Measurements from ENCODE around the gene PRM1. TPM values are rescaled to one million over a fixed set of nuclear protein-coding genes. Genes with fewer than 3 reads are reported as not detected.

PRM1 gene
- total RNA-seq, 1 donor from 2014 or later: not detected

DNA sequence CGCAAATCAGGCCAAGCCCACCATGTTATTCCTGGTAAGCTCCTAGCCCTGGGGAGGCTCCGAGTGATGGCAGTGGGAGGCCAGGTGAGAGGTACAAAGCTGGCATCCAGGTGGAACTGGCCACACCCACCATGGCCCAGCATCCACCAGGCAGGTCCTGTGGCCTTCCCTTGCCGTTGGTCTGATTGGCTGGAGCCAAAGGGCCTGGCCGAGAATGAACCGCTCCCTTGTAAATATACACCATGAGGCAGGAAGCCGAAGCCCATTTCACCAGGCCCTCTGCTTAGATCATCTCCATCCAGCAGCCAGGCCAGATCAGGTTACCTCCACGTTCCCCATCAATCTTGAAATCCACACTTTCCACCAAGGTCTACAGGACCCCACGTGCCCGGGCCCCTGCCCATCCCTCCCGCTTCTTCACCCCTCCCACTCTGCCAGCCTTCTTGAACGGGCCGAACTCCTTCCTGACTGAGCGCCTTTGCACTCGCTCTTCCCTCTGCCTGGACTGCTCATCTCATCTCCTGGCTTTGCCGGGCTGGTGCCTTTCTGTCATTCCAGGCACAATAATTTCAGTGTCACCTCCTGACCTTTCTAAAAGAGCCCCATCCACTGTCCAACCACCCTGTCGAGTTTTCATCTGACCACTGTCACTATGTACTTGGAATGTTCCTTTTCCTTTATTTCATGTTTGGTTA is 30.9 kb downstream of the PRM1 start:
- H3K36me3 ChIP-seq: no peaks in the 10 kb centered on the region
- H3K9me3 ChIP-seq (replicated peaks): no peaks in the 10 kb centered on the region
- peaks cover 19% of the 10 kb centered on the region for H3K4me1 ChIP-seq
- no peak overlapping the region for H3K4me3 ChIP-seq
- H3K27me3 ChIP-seq (ENCODE audit: low read depth): no peaks in the 10 kb centered on the region
- TF ChIP-seq CTCF (IDR thresholded peaks at IDR 0.05; ENCODE audit: borderline replicate concordance): no peak
- no peak for DNase-seq
- H3K27ac ChIP-seq (replicated peaks): no peak overlapping the region
- intact Hi-C loops (cut with micrococcal nuclease): loop anchor here (10.0 kb wide), 1 partner anchor 105 kb away; no protein-coding TSS in a partner anchor

- no peak for TF ChIP-seq CTCF (IDR thresholded peaks at IDR 0.05; ENCODE audit: borderline replicate concordance)
- no peaks in the 10 kb centered on the region for H3K9me3 ChIP-seq (replicated peaks)
- H3K27ac ChIP-seq (replicated peaks): no peak overlapping the region
- H3K4me1 ChIP-seq: peaks cover 11% of the 10 kb centered on the region
- no peaks in the 10 kb centered on the region for H3K27me3 ChIP-seq (ENCODE audit: low read depth)
- H3K36me3 ChIP-seq: no peaks in the 10 kb centered on the region
- DNase-seq: no peak
- intact Hi-C loops (cut with micrococcal nuclease): loop anchor here (10.0 kb wide), 1 partner anchor 105 kb away; no protein-coding TSS in a partner anchor
- no peak overlapping the region for H3K4me3 ChIP-seq
These were observed 31.7 kb downstream of the PRM1 start for GRCh38 chr16:11249233-11250061.

GRCh38 chr16:11248133-11248532 is 33.0 kb downstream of the PRM1 start:
- DNase-seq: no peak
- H3K36me3 ChIP-seq: no peaks in the 10 kb centered on the region
- no peaks in the 10 kb centered on the region for H3K4me1 ChIP-seq
- H3K27ac ChIP-seq (replicated peaks): no peak overlapping the region
- intact Hi-C loops (cut with micrococcal nuclease): no loop called here
- no peaks in the 10 kb centered on the region for H3K27me3 ChIP-seq (ENCODE audit: low read depth)
- TF ChIP-seq CTCF (IDR thresholded peaks at IDR 0.05; ENCODE audit: borderline replicate concordance): no peak
- no peak overlapping the region for H3K4me3 ChIP-seq
- H3K9me3 ChIP-seq (replicated peaks): no peaks in the 10 kb centered on the region

- no peak for TF ChIP-seq CTCF (IDR thresholded peaks at IDR 0.05; ENCODE audit: borderline replicate concordance)
- Histone ChIP-seq H3K27ac (replicated peaks) (no peak overlapping the region), H3K4me1 (no peaks in the 10 kb centered on the region), H3K9me3 (replicated peaks) (no peaks in the 10 kb centered on the region), H3K4me3 (no peak overlapping the region), H3K27me3 (ENCODE audit: low read depth) (no peaks in the 10 kb centered on the region), H3K36me3 (no peaks in the 10 kb centered on the region)
- no peak for DNase-seq
- intact Hi-C loops (cut with micrococcal nuclease): no loop called here
These were observed 35.1 kb downstream of the PRM1 start for GRCh38 chr16:11245988-11246387.

GRCh38 chr16:11245222-11245737 is 35.9 kb downstream of the PRM1 start:
- Histone ChIP-seq H3K4me3 (no peak overlapping the region), H3K27me3 (ENCODE audit: low read depth) (no peaks in the 10 kb centered on the region), H3K4me1 (peaks cover 2% of the 10 kb centered on the region), H3K9me3 (replicated peaks) (no peaks in the 10 kb centered on the region), H3K36me3 (no peaks in the 10 kb centered on the region), H3K27ac (replicated peaks) (no peak overlapping the region)
- DNase-seq: no peak
- no peak for TF ChIP-seq CTCF (IDR thresholded peaks at IDR 0.05; ENCODE audit: borderline replicate concordance)
- intact Hi-C loops (cut with micrococcal nuclease): no loop called here
